WTC11 (cell line): Measurements from ENCODE around the gene FLT3LG. TPM values are rescaled to one million over a fixed set of nuclear protein-coding genes. Genes with fewer than 3 reads are reported as not detected.

Experiments used
- ATAC-seq: fragments of 200-7000 bp; cut with Tn5 transposase; 2 replicates; pipeline ENCODE4 v1.10.0; 2021; ENCODE audit warnings: mild to moderate bottlenecking, moderate library complexity
- CTCF ChIA-PET: fragments of 300-600 bp; sonication (Branson Sonifier 250); formaldehyde crosslinking; loops from one replicate; lab custom pipeline; 2021; ENCODE audit warnings: antibody characterized with exemption; lab: Charles Lee
- POLR2A ChIA-PET: fragments of 350-600 bp; sonication (Branson Sonifier 250); formaldehyde crosslinking; loops from one replicate; lab custom pipeline; 2021; ENCODE audit warnings: antibody characterized with exemption; lab: Charles Lee
- DNase-seq: peaks from one replicate; pipeline ENCODE4 v3.0.0; 2021; ENCODE audit warnings: low spot score
- H3K27ac Mint-ChIP-seq: 2 replicates; pipeline ENCODE4 v1.8.0; 2021; ENCODE audit warnings: mixed read lengths
- H3K27me3 Mint-ChIP-seq: 2 replicates; pipeline ENCODE4 v1.8.0; 2021; ENCODE audit warnings: low read depth, mild to moderate bottlenecking, moderate library complexity, mixed read lengths
- H3K36me3 Mint-ChIP-seq: 2 replicates; pipeline ENCODE4 v1.8.0; 2021; ENCODE audit warnings: mixed read lengths
- H3K4me1 Mint-ChIP-seq: 2 replicates; pipeline ENCODE4 v1.8.0; 2022; ENCODE audit warnings: mixed read lengths
- H3K4me3 Mint-ChIP-seq: 2 replicates; pipeline ENCODE4 v1.8.0; 2021; ENCODE audit warnings: mild to moderate bottlenecking, moderate library complexity, mixed read lengths
- H3K9me3 Mint-ChIP-seq: 2 replicates; pipeline ENCODE4 v1.8.0; 2021; ENCODE audit warnings: mixed read lengths
- ELF4 ChIP-seq: sonication (generic); formaldehyde crosslinking; IDR thresholded peaks from 2 replicates; pipeline ENCODE4 v1.8.1; 2022; ENCODE audit warnings: low read depth, mild to moderate bottlenecking, moderate library complexity, missing genetic modification reagents
- FOXK1 ChIP-seq: sonication (generic); formaldehyde crosslinking; IDR thresholded peaks from 2 replicates; pipeline ENCODE4 v1.8.0; 2022; ENCODE audit warnings: mild to moderate bottlenecking, moderate library complexity, missing genetic modification reagents
- FOXP1 ChIP-seq: sonication (generic); formaldehyde crosslinking; IDR thresholded peaks from 2 replicates; pipeline ENCODE4 v1.8.0; 2022; ENCODE audit warnings: missing genetic modification reagents, mild to moderate bottlenecking, moderate library complexity, borderline replicate concordance
- MXD4 ChIP-seq: fragments of 250-450 bp; sonication (Bioruptor Pico); IDR thresholded peaks from 2 replicates; pipeline ENCODE4 v1.8.0; 2021; ENCODE audit warnings: mild to moderate bottlenecking, moderate library complexity, borderline replicate concordance
- NR2C2 ChIP-seq: sonication (generic); formaldehyde crosslinking; IDR thresholded peaks from 2 replicates; pipeline ENCODE4 v1.8.0; 2022; ENCODE audit warnings: mild to moderate bottlenecking, missing genetic modification reagents
- PRRX2 ChIP-seq: fragments of 250-450 bp; sonication (Bioruptor Pico); IDR thresholded peaks from 2 replicates; pipeline ENCODE4 v1.8.0; 2021; ENCODE audit warnings: mild to moderate bottlenecking
- RELA ChIP-seq: sonication (generic); formaldehyde crosslinking; IDR thresholded peaks from 2 replicates; pipeline ENCODE4 v1.8.1; 2022; ENCODE audit warnings: missing genetic modification reagents, mild to moderate bottlenecking, borderline replicate concordance
- SOX15 ChIP-seq: fragments of 250-450 bp; sonication (Bioruptor Pico); IDR thresholded peaks from 2 replicates; pipeline ENCODE4 v1.9.0; 2021; ENCODE audit warnings: mild to moderate bottlenecking
- TCF7 ChIP-seq: sonication (generic); formaldehyde crosslinking; IDR thresholded peaks from 2 replicates; pipeline ENCODE4 v1.8.0; 2022; ENCODE audit warnings: mild to moderate bottlenecking, low read depth, missing genetic modification reagents, moderate library complexity
- ZNF138 ChIP-seq: sonication (generic); formaldehyde crosslinking; conservative IDR thresholded peaks from 2 replicates; pipeline ENCODE4 v1.8.1; 2022; ENCODE audit warnings: mild to moderate bottlenecking, moderate library complexity, missing genetic modification reagents
- ZNF317 ChIP-seq: sonication (generic); formaldehyde crosslinking; IDR thresholded peaks from 2 replicates; pipeline ENCODE4 v1.8.1; 2023; ENCODE audit warnings: low read depth, mild to moderate bottlenecking, moderate library complexity, missing genetic modification reagents, borderline replicate concordance
- total RNA-seq: library from RNA; stranded (reverse); gene quantifications from 3 replicates; pipeline ENCODE4 v1.2.3, GENCODE V29; 2021
- TF ChIP-seq, protein P1 (sequence below): fragments of 250-450 bp; sonication (Bioruptor Pico); IDR thresholded peaks from 2 replicates; pipeline ENCODE4 v1.8.0; 2021; ENCODE audit warnings: mild to moderate bottlenecking
- TF ChIP-seq, protein P2 (sequence below): fragments of 250-450 bp; sonication (Bioruptor Pico); IDR thresholded peaks from 2 replicates; pipeline ENCODE4 v1.9.0; 2021; ENCODE audit warnings: mild to moderate bottlenecking, borderline replicate concordance
- TF ChIP-seq, protein P3 (sequence below): sonication (generic); formaldehyde crosslinking; IDR thresholded peaks from 2 replicates; pipeline ENCODE4 v1.8.1; 2022; ENCODE audit warnings: mild to moderate bottlenecking, missing genetic modification reagents, moderate library complexity, borderline replicate concordance
- TF ChIP-seq, protein P4 (sequence below): sonication (generic); formaldehyde crosslinking; conservative IDR thresholded peaks from 2 replicates; pipeline ENCODE4 v1.8.1; 2023; ENCODE audit warnings: mild to moderate bottlenecking, low read depth, missing genetic modification reagents, moderate library complexity
- TF ChIP-seq, protein P5 (sequence below): sonication (generic); formaldehyde crosslinking; IDR thresholded peaks from 2 replicates; pipeline ENCODE4 v1.8.0; 2022; ENCODE audit warnings: missing genetic modification reagents
- TF ChIP-seq, protein P6 (sequence below): sonication (generic); formaldehyde crosslinking; IDR thresholded peaks from 2 replicates; pipeline ENCODE4 v1.8.0; 2022; ENCODE audit warnings: mild to moderate bottlenecking, missing genetic modification reagents
- TF ChIP-seq, protein P7 (sequence below): sonication (generic); formaldehyde crosslinking; IDR thresholded peaks from 2 replicates; pipeline ENCODE4 v1.8.1; 2023; ENCODE audit warnings: mild to moderate bottlenecking, missing genetic modification reagents, moderate library complexity

The FLT3LG gene
- total RNA-seq, 1 experiment from 2014 or later: 2.9 TPM

DNA sequence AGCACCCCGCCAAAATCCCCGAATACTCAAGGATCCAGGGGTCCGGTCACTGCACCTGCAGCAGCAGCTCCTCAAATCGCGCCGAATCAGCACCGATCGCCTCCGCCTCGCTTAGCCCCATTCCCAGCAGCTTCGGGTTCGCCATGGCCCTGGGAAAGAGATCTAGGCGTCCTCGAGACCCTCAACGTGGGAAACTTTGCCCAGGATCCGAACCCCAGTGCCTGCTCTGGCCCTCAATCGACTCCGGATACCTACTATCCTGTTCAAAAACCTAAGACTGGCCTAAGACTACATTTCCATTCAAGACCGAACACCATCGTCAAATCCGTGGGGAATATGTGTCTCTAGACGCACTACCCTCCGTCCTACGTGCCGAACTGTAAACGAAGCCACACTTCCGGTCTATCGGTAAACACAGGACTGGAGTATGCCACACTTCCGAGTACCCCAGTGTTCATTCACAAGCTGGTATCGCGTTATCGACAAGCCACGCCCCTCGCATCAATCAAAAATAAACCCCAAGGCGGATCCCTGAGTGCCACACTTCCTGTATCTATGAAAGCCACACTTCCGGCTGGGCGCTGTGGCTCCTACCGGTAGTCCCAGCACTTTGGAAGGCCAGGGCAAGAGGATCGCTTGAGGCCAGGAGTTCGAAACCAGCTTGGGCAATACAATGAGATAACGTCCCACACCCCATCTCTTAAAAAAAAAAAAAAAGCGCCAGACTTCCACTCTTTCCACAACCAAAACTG is 22.4 kb upstream of the FLT3LG start, which contains the start of gene PIH1D1:
Gene PIH1D1 (minus strand): TSS at position 385 of the 752 bp plus-strand sequence. CDS start 240 bp downstream, at position 145.
- Mint-ChIP-seq H3K4me3 (peak within 1 kb of the TSS; percentile 94), H3K9me3 (no peaks in the 10 kb centered on the region), H3K36me3 (peaks cover 34% of the 10 kb centered on the region), H3K27ac (peak within 1 kb of the TSS; percentile 100), H3K4me1 (peaks cover 36% of the 10 kb centered on the region), H3K27me3 (no peaks in the 10 kb centered on the region)
- DNase-seq: peak; percentile 96
- ChIA-PET CTCF (interaction anchor here (0.6 to 3.9 kb wide), 20 partner anchors 10 to 1602 kb away, joined by 3 to 33 read pairs (median 6); partner anchors contain the start of genes DKKL1, FLT3LG, GFY and LIN7B), POLR2A (interaction anchor here (0.5 to 1.4 kb wide), 6 partner anchors 9 to 115 kb away, joined by 3 to 5 read pairs (median 3); partner anchors contain the start of gene TEAD2)
- peak; percentile 59 for ATAC-seq
- TF ChIP-seq, protein P1, sequence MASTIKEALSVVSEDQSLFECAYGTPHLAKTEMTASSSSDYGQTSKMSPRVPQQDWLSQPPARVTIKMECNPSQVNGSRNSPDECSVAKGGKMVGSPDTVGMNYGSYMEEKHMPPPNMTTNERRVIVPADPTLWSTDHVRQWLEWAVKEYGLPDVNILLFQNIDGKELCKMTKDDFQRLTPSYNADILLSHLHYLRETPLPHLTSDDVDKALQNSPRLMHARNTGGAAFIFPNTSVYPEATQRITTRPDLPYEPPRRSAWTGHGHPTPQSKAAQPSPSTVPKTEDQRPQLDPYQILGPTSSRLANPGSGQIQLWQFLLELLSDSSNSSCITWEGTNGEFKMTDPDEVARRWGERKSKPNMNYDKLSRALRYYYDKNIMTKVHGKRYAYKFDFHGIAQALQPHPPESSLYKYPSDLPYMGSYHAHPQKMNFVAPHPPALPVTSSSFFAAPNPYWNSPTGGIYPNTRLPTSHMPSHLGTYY (CRISPR knock-in tag): no peak
- TF ChIP-seq TCF7 (CRISPR knock-in tag): 0 out of 2 replicates have a peak, but pooled peaks have one; percentile 29
- no peak for TF ChIP-seq RELA (CRISPR knock-in tag)
- TF ChIP-seq MXD4 (CRISPR knock-in tag): no peak
- TF ChIP-seq FOXK1: peak; percentile 98
- TF ChIP-seq ZNF138 (CRISPR knock-in tag): no peak
- TF ChIP-seq, protein P2, sequence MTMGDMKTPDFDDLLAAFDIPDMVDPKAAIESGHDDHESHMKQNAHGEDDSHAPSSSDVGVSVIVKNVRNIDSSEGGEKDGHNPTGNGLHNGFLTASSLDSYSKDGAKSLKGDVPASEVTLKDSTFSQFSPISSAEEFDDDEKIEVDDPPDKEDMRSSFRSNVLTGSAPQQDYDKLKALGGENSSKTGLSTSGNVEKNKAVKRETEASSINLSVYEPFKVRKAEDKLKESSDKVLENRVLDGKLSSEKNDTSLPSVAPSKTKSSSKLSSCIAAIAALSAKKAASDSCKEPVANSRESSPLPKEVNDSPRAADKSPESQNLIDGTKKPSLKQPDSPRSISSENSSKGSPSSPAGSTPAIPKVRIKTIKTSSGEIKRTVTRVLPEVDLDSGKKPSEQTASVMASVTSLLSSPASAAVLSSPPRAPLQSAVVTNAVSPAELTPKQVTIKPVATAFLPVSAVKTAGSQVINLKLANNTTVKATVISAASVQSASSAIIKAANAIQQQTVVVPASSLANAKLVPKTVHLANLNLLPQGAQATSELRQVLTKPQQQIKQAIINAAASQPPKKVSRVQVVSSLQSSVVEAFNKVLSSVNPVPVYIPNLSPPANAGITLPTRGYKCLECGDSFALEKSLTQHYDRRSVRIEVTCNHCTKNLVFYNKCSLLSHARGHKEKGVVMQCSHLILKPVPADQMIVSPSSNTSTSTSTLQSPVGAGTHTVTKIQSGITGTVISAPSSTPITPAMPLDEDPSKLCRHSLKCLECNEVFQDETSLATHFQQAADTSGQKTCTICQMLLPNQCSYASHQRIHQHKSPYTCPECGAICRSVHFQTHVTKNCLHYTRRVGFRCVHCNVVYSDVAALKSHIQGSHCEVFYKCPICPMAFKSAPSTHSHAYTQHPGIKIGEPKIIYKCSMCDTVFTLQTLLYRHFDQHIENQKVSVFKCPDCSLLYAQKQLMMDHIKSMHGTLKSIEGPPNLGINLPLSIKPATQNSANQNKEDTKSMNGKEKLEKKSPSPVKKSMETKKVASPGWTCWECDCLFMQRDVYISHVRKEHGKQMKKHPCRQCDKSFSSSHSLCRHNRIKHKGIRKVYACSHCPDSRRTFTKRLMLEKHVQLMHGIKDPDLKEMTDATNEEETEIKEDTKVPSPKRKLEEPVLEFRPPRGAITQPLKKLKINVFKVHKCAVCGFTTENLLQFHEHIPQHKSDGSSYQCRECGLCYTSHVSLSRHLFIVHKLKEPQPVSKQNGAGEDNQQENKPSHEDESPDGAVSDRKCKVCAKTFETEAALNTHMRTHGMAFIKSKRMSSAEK (CRISPR knock-in tag): no peak
- TF ChIP-seq, protein P3, sequence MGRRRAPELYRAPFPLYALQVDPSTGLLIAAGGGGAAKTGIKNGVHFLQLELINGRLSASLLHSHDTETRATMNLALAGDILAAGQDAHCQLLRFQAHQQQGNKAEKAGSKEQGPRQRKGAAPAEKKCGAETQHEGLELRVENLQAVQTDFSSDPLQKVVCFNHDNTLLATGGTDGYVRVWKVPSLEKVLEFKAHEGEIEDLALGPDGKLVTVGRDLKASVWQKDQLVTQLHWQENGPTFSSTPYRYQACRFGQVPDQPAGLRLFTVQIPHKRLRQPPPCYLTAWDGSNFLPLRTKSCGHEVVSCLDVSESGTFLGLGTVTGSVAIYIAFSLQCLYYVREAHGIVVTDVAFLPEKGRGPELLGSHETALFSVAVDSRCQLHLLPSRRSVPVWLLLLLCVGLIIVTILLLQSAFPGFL (CRISPR knock-in tag): no peak
- TF ChIP-seq, protein P4, sequence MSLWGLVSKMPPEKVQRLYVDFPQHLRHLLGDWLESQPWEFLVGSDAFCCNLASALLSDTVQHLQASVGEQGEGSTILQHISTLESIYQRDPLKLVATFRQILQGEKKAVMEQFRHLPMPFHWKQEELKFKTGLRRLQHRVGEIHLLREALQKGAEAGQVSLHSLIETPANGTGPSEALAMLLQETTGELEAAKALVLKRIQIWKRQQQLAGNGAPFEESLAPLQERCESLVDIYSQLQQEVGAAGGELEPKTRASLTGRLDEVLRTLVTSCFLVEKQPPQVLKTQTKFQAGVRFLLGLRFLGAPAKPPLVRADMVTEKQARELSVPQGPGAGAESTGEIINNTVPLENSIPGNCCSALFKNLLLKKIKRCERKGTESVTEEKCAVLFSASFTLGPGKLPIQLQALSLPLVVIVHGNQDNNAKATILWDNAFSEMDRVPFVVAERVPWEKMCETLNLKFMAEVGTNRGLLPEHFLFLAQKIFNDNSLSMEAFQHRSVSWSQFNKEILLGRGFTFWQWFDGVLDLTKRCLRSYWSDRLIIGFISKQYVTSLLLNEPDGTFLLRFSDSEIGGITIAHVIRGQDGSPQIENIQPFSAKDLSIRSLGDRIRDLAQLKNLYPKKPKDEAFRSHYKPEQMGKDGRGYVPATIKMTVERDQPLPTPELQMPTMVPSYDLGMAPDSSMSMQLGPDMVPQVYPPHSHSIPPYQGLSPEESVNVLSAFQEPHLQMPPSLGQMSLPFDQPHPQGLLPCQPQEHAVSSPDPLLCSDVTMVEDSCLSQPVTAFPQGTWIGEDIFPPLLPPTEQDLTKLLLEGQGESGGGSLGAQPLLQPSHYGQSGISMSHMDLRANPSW: no peak
- no peak for TF ChIP-seq ZNF317 (CRISPR knock-in tag)
- peak; percentile 27; the same call in 1 of the 2 replicates for TF ChIP-seq FOXP1
- no peak for TF ChIP-seq SOX15 (CRISPR knock-in tag)
- TF ChIP-seq, protein P5, sequence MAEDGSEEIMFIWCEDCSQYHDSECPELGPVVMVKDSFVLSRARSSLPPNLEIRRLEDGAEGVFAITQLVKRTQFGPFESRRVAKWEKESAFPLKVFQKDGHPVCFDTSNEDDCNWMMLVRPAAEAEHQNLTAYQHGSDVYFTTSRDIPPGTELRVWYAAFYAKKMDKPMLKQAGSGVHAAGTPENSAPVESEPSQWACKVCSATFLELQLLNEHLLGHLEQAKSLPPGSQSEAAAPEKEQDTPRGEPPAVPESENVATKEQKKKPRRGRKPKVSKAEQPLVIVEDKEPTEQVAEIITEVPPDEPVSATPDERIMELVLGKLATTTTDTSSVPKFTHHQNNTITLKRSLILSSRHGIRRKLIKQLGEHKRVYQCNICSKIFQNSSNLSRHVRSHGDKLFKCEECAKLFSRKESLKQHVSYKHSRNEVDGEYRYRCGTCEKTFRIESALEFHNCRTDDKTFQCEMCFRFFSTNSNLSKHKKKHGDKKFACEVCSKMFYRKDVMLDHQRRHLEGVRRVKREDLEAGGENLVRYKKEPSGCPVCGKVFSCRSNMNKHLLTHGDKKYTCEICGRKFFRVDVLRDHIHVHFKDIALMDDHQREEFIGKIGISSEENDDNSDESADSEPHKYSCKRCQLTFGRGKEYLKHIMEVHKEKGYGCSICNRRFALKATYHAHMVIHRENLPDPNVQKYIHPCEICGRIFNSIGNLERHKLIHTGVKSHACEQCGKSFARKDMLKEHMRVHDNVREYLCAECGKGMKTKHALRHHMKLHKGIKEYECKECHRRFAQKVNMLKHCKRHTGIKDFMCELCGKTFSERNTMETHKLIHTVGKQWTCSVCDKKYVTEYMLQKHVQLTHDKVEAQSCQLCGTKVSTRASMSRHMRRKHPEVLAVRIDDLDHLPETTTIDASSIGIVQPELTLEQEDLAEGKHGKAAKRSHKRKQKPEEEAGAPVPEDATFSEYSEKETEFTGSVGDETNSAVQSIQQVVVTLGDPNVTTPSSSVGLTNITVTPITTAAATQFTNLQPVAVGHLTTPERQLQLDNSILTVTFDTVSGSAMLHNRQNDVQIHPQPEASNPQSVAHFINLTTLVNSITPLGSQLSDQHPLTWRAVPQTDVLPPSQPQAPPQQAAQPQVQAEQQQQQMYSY (CRISPR knock-in tag): no peak
- TF ChIP-seq PRRX2 (CRISPR knock-in tag): no peak
- TF ChIP-seq, protein P6, sequence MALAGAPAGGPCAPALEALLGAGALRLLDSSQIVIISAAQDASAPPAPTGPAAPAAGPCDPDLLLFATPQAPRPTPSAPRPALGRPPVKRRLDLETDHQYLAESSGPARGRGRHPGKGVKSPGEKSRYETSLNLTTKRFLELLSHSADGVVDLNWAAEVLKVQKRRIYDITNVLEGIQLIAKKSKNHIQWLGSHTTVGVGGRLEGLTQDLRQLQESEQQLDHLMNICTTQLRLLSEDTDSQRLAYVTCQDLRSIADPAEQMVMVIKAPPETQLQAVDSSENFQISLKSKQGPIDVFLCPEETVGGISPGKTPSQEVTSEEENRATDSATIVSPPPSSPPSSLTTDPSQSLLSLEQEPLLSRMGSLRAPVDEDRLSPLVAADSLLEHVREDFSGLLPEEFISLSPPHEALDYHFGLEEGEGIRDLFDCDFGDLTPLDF (CRISPR knock-in tag): no peak
- TF ChIP-seq ELF4 (CRISPR knock-in tag): no peak
- no peak for TF ChIP-seq NR2C2 (CRISPR knock-in tag)
- TF ChIP-seq, protein P7, sequence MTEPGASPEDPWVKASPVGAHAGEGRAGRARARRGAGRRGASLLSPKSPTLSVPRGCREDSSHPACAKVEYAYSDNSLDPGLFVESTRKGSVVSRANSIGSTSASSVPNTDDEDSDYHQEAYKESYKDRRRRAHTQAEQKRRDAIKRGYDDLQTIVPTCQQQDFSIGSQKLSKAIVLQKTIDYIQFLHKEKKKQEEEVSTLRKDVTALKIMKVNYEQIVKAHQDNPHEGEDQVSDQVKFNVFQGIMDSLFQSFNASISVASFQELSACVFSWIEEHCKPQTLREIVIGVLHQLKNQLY: no peak
